Pancreas (tissue), 10 donors: Measurements from ENCODE around the gene POLR2J. TPM values are rescaled to one million over a fixed set of nuclear protein-coding genes. Genes with fewer than 3 reads are reported as not detected.

Experiments
- ATAC-seq, 4 donors: fragments of 200-7000 bp; cut with Tn5 transposase; one replicate each; pipeline versions ENCODE4 v1.8.0 to v1.9.1; 2020; ENCODE audit warnings: mild to moderate bottlenecking in 4 of 4, moderate library complexity in 4 of 4
- DNase-seq, 6 donors: peaks; one replicate each; pipeline ENCODE4 v3.0.0-alpha.2; 2020
- FAIRE-seq: peaks from 2 replicates; lab custom pipeline; 2012; peaks lifted over from hg19 to GRCh38; lab: Jason Lieb, UNC
- H3K27ac ChIP-seq, 4 donors: fragments of 200-600 bp; sonication (generic); 1 replicate in 3 of 4; 2 replicates in 1 of 4; pipeline versions ENCODE4 v1.5.0 to v1.8.0; 2020
- H3K27me3 ChIP-seq, 4 donors: fragments of 200-600 bp; one replicate each; pipeline ENCODE4 v1.8.0; 2021
- H3K36me3 ChIP-seq, 3 donors: fragments of 200-600 bp; sonication (generic) in 1 of 3; one replicate each; pipeline versions ENCODE4 v1.5.0 to v1.8.0; 2020 to 2021
- H3K4me1 ChIP-seq, 3 donors: fragments of 200-600 bp; one replicate each; pipeline ENCODE4 v1.8.0; 2021
- H3K4me3 ChIP-seq, 4 donors: fragments of 200-600 bp; sonication (generic) in 2 of 4; one replicate each; pipeline versions ENCODE4 v1.5.0 to v1.8.0; 2020 to 2021
- H3K9me3 ChIP-seq, 4 donors: fragments of 200-600 bp; one replicate each; pipeline ENCODE4 v1.8.0; 2021
- CTCF ChIP-seq, 4 donors: fragments of 200-600 bp; sonication (generic) in 3 of 4; IDR thresholded peaks; one replicate each; pipeline versions ENCODE4 v1.5.0 to v1.8.0; 2021; ENCODE audit warnings: antibody characterized with exemption in 4 of 4
- WGBS, 2 donors: extraction: QIAGEN DNeasy Blood & Tissue Kit; methylation state at CpG; one replicate each; pipeline ENCODE4 v1.1.7; 2013; 5-methylcytosine and 5-hydroxymethylcytosine counted together
- intact Hi-C, 3 donors: fragments of 100-400 bp; cut with DNase I; formaldehyde crosslinking; loops; one replicate each; pipeline versions ENCODE4 v1.11.1 to v1.14.2; 2022
- polyA plus RNA-seq, 2 donors: library from polyadenylated mRNA; stranded (reverse); fragments of 200-250 nt; gene quantifications; one replicate each; pipeline ENCODE4 v1.2.3, GENCODE V29; 2013
- total RNA-seq, 6 donors: library from RNA; stranded (reverse); fragmentation: NEBNext Ultra II Directional in 4 of 6; extraction: Animal tissue kit (Norgen Biotek cat#: 25700) in 4 of 6; gene quantifications; one replicate each; pipeline versions ENCODE4 v1.2.1 to v1.2.4, GENCODE V29; 2021 to 2023
- donor health status: healthy with polysubstance abuse.
- donor health status: DM: no; HTN: no; CAD: no; lungs with moderate emphysema.
- donor health status: DM: no; HTN: no; CAD: no.
- donor health status: control.
- donor health status: control.
- donor health status: Bipolar disorder and iron deficiency.
- donor health status: DM: yes; HTN: yes; CAD: no.
- donor health status: DM: no; HTN: no; CAD: no.
- donor health status: DM: no; HTN: no; CAD: no.
- donor health status: DM: yes; HTN: yes; CAD: no.

Gene POLR2J
- total and polyA plus RNA-seq, 8 donors, result 16.5 to 59.8 (median 18.4) TPM

GRCh38 chr7:102447311-102447710 lies 31.4 kb downstream of the POLR2J start:
- no peak overlapping the region for H3K4me3 ChIP-seq
- H3K27me3 ChIP-seq, result no peaks in the 10 kb centered on the region
- no peak for ATAC-seq
- no peak for FAIRE-seq
- intact Hi-C loops, result no loop called here
- H3K9me3 ChIP-seq, result no peaks in the 10 kb centered on the region
- H3K4me1 ChIP-seq, result no peaks in the 10 kb centered on the region
- peaks cover 0 to 5% (median 0%) of the 10 kb centered on the region in 3 donors for H3K36me3 ChIP-seq
- no peak for DNase-seq
- H3K27ac ChIP-seq, result no peak overlapping the region
- TF ChIP-seq CTCF (IDR thresholded peaks at IDR 0.05), result no peak
- WGBS, 2 donors, result 81 to 86% methylated on average over 14 of the region's 14 CpGs

- WGBS, 2 donors, result 92 to 95% methylated on average over 41 of the region's 41 CpGs
- FAIRE-seq, result no peak
- peaks cover 0 to 5% (median 0%) of the 10 kb centered on the region in 3 donors for H3K36me3 ChIP-seq
- H3K4me1 ChIP-seq, result no peaks in the 10 kb centered on the region
- H3K9me3 ChIP-seq, result no peaks in the 10 kb centered on the region
- no peak for ATAC-seq
- H3K27ac ChIP-seq, result no peak overlapping the region
- H3K4me3 ChIP-seq, result no peak overlapping the region
- no peak for DNase-seq
- H3K27me3 ChIP-seq, result no peaks in the 10 kb centered on the region
- intact Hi-C loops, result no loop called here
- TF ChIP-seq CTCF (IDR thresholded peaks at IDR 0.05), result no peak
Measured at GRCh38 chr7:102446387-102447156, 32.1 kb downstream of the POLR2J start.

GRCh38 chr7:102445674-102446071 lies 33.0 kb downstream of the POLR2J start:
- WGBS, 2 donors, result 71 to 74% methylated on average over 2 of the region's 2 CpGs
- ATAC-seq, result no peak
- H3K27me3 ChIP-seq, result no peaks in the 10 kb centered on the region
- H3K9me3 ChIP-seq, result no peaks in the 10 kb centered on the region
- no peak for DNase-seq
- peaks cover 0 to 5% (median 0%) of the 10 kb centered on the region in 3 donors for H3K36me3 ChIP-seq
- no peak overlapping the region for H3K4me3 ChIP-seq
- intact Hi-C loops, result no loop called here
- no peaks in the 10 kb centered on the region for H3K4me1 ChIP-seq
- no peak for FAIRE-seq
- H3K27ac ChIP-seq, result no peak overlapping the region
- TF ChIP-seq CTCF (IDR thresholded peaks at IDR 0.05), result no peak

GRCh38 chr7:102444961-102445673 lies 33.6 kb downstream of the POLR2J start:
- Histone ChIP-seq H3K4me1 (no peaks in the 10 kb centered on the region), H3K27me3 (no peaks in the 10 kb centered on the region), H3K36me3 (peaks cover 0 to 5% (median 0%) of the 10 kb centered on the region in 3 donors), H3K9me3 (no peaks in the 10 kb centered on the region), H3K27ac (no peak overlapping the region), H3K4me3 (no peak overlapping the region)
- FAIRE-seq, result no peak
- TF ChIP-seq CTCF (IDR thresholded peaks at IDR 0.05), result no peak
- DNase-seq, result no peak
- WGBS, 2 donors, result 89% methylated on average over 17 of the region's 17 CpGs
- intact Hi-C loops, result no loop called here
- no peak for ATAC-seq
